Naive thymus-derived CD8-positive, alpha-beta T cell (primary cell): ENCODE data around the gene AKNA. TPM values are rescaled to one million over a fixed set of nuclear protein-coding genes. Genes with fewer than 3 reads are reported as not detected.

Experiments used
- ATAC-seq, 2 donors: fragments of 150-1000 bp; cut with Tn5 transposase in 1 of 2; sonication (Bioruptor Pico), chemical (Tn5 transposase) in 1 of 2; 1 replicate in 1 of 2; 2 replicates in 1 of 2; pipeline ENCODE4 v1.10.0; 2021; ENCODE audit warnings: mild to moderate bottlenecking in 2 of 2, moderate library complexity in 2 of 2
- POLR2A ChIA-PET: fragments of 350-600 bp; sonication (Branson Sonifier 250); formaldehyde crosslinking; loops from one replicate; lab custom pipeline; 2021; ENCODE audit warnings: antibody characterized with exemption; lab: Charles Lee
- DNase-seq, 10 donors: peaks; one replicate each; pipeline versions ENCODE4 v3.0.0 to v3.0.0-alpha.2; 2020 to 2022
- H3K27ac Mint-ChIP-seq, 10 donors: one replicate each; pipeline ENCODE4 v1.8.0; 2020 to 2022; ENCODE audit warnings: mild to moderate bottlenecking in 10 of 10, mixed read lengths in 10 of 10, moderate library complexity in 4 of 10, inconsistent platforms in 1 of 10
- H3K27me3 Mint-ChIP-seq, 5 donors: one replicate each; pipeline ENCODE4 v1.8.0; 2021 to 2022; ENCODE audit warnings: mixed read lengths in 5 of 5
- H3K36me3 Mint-ChIP-seq, 3 donors: one replicate each; pipeline ENCODE4 v1.8.0; 2020 to 2022; ENCODE audit warnings: mixed read lengths in 3 of 3, mild to moderate bottlenecking in 2 of 3, inconsistent platforms in 1 of 3
- H3K4me1 Mint-ChIP-seq, 4 donors: one replicate each; pipeline ENCODE4 v1.8.0; 2021 to 2022; ENCODE audit warnings: mixed read lengths in 4 of 4
- H3K4me3 Mint-ChIP-seq, 10 donors: one replicate each; pipeline ENCODE4 v1.8.0; 2020 to 2022; ENCODE audit warnings: mild to moderate bottlenecking in 10 of 10, mixed read lengths in 10 of 10, moderate library complexity in 6 of 10, inconsistent platforms in 1 of 10
- H3K9me3 Mint-ChIP-seq, 9 donors: one replicate each; pipeline ENCODE4 v1.8.0; 2020 to 2022; ENCODE audit warnings: mixed read lengths in 9 of 9, mild to moderate bottlenecking in 3 of 9, inconsistent platforms in 1 of 9, moderate library complexity in 1 of 9
- polyA plus RNA-seq, 3 donors: library from polyadenylated mRNA; unstranded; fragments of 300-500 nt; fragmentation: Illumina TruSeq; gene quantifications; one replicate each; pipeline ENCODE4 v1.2.3, GENCODE V29; 2021
- total RNA-seq, 8 experiments: library from RNA in 2 of 8; stranded (reverse) in 2 of 8; gene quantifications; one replicate each; pipeline ENCODE4 v1.2.3 and lab custom pipeline; 2021 to 2026

Gene AKNA
- total and polyA plus RNA-seq, 5 experiments from 2014 or later = 12.7 to 430 (median 31.6) TPM

DNA sequence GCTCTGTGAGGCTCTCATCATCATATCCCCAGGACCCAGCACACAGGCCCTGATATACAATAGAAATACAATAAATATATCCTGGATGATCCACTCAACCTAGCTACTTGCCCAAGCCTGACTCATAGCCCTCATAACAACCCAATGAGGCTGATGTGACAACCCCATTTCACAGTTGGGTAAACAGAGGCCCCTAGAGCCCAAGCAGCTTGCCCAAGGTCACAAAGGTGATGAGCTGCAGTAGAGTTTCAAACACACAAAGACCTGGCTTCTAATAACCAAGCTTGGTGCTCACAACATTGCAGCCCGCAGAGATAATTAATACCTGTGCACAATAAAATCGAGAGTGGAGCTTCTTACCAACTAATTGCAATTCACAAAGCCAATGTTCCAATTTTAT lies 3.2 kb upstream of the AKNA start:
- Mint-ChIP-seq H3K36me3 (peaks cover 9 to 30% (median 17%) of the 10 kb centered on the region in 3 donors), H3K4me3 (peak overlapping the region; percentile 43 to 100 (median 94)), H3K27ac (peak overlapping the region; percentile 95 to 100 (median 98)), H3K27me3 (no peaks in the 10 kb centered on the region), H3K4me1 (peaks cover 55 to 89% (median 78%) of the 10 kb centered on the region in 4 donors), H3K9me3 (no peaks in the 10 kb centered on the region)
- POLR2A ChIA-PET = interaction anchor here (1.2 to 34.1 kb wide), 3 partner anchors 9 to 36 kb away, joined by 4 to 1589 read pairs (median 6); no protein-coding TSS in a partner anchor
- DNase-seq (no peak), ATAC-seq (no peak)

DNA sequence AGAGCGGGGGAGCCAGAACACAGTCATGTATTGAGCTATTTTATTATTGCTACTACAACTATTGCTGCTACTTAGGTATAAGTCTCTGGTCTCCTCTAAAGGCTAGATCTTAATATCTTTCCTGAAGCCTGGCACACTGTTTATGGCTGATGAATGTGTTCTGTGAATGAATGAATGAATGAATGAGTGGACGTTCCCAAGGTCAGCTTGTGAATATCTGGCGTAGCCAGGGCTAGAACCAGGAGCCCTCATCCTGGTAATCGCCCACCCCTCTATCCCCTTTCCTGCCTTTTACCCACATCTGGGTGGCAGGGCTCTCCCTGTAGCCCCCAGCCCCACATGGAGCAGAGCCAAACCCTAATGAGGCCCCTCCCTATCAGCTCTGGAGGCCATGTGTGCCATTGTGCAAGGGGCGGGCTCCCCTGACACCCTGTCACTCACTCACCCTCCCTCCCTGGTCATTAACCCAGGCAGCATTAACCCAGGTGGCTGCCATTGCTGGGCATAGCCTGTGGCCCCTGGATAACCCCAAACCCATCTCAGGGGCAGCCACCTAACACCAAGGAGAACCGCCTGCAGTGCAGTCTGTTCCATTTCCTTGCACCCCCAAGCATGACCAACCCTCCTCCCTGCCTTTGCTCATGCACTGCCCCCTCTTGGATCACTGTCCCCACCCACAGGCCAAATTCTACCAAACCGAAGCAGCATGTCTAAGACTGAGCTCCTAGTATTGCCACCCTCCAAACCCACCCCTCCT lies 2.0 kb upstream of the AKNA start:
- Mint-ChIP-seq H3K4me1 (peaks cover 47 to 89% (median 72%) of the 10 kb centered on the region in 4 donors), H3K4me3 (peak overlapping the region; percentile 89 to 100 (median 97)), H3K27ac (peak overlapping the region; percentile 95 to 100 (median 98)), H3K36me3 (peaks cover 13 to 34% (median 19%) of the 10 kb centered on the region in 3 donors), H3K27me3 (no peaks in the 10 kb centered on the region), H3K9me3 (peaks cover 0 to 1% (median 0%) of the 10 kb centered on the region in 9 donors)
- POLR2A ChIA-PET = interaction anchor here (0.7 to 34.1 kb wide), 9 partner anchors 7 to 201 kb away, joined by 3 to 1589 read pairs (median 6); partner anchors contain the start of gene ATP6V1G1
- DNase-seq (peak in 1 of 10 donors; percentile 19), ATAC-seq (no peak)

DNA sequence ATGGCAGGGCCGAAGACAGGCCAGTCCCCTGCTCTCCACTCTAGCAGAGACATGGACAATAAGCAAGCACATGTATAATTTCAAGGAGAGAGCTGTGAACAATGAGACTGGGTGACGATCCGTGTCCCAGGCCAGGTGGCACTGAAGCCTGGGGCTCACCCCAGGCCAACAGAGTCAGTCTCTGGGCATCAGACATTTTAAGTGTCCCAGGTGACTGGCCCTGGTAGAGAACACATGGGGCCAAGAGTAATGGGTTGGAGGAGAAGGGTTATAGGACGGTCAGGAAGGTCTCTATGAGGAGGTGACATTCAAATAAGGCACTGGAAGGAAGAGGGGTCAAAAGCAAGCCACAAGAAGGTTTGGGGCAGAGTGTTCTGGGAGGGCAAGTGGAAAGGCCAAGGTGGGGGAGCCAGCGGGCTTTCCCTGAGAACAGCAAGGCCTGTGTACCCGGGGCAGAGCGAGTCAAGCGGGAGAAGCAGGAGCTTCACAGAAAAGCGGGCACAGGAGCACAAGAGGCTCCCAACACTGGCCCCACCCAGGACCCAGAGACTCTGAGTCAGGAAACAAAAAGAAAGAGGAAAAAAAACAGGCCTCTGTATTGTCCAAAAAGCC lies 1.1 kb upstream of the AKNA start:
- Mint-ChIP-seq H3K27ac (peak overlapping the region; percentile 95 to 100 (median 98)), H3K9me3 (peaks cover 0 to 1% (median 0%) of the 10 kb centered on the region in 9 donors), H3K4me1 (peaks cover 44 to 89% (median 71%) of the 10 kb centered on the region in 4 donors), H3K36me3 (peaks cover 16 to 36% (median 19%) of the 10 kb centered on the region in 3 donors), H3K27me3 (no peaks in the 10 kb centered on the region), H3K4me3 (peak overlapping the region; percentile 89 to 100 (median 97))
- peak in 1 of 10 donors; percentile 9 for DNase-seq
- no peak for ATAC-seq
- POLR2A ChIA-PET = interaction anchor here (0.9 to 34.1 kb wide), 11 partner anchors 8 to 223 kb away, joined by 3 to 1589 read pairs (median 6); partner anchors contain the start of genes ATP6V1G1 and TMEM268

DNA sequence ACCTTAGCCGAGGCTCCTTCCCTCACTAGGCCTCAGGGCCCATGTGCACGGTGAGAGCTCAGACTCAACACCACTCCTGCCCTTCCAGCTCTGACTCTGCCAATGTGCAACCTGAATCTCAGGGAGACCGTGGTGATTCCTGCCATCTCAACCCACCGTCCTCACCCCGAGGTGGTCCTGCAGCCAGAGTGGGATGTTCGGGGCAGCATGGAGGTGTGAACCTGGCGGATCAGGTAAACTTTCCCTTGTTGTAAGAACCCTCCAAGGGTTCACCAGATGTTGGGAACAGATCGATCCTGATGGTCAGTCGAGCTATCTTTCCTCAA lies 538 bp upstream of the AKNA start:
- Mint-ChIP-seq H3K4me3 (peak overlapping the region; percentile 89 to 100 (median 97)), H3K4me1 (peaks cover 46 to 89% (median 71%) of the 10 kb centered on the region in 4 donors), H3K36me3 (peaks cover 18 to 38% (median 19%) of the 10 kb centered on the region in 3 donors), H3K27ac (peak overlapping the region; percentile 95 to 100 (median 98)), H3K9me3 (peaks cover 0 to 1% (median 0%) of the 10 kb centered on the region in 9 donors), H3K27me3 (no peaks in the 10 kb centered on the region)
- POLR2A ChIA-PET = interaction anchor here (0.5 to 34.1 kb wide), 10 partner anchors 8 to 223 kb away, joined by 3 to 1589 read pairs (median 8); partner anchors contain the start of genes ATP6V1G1 and TMEM268
- ATAC-seq (no peak), DNase-seq (no peak)

DNA sequence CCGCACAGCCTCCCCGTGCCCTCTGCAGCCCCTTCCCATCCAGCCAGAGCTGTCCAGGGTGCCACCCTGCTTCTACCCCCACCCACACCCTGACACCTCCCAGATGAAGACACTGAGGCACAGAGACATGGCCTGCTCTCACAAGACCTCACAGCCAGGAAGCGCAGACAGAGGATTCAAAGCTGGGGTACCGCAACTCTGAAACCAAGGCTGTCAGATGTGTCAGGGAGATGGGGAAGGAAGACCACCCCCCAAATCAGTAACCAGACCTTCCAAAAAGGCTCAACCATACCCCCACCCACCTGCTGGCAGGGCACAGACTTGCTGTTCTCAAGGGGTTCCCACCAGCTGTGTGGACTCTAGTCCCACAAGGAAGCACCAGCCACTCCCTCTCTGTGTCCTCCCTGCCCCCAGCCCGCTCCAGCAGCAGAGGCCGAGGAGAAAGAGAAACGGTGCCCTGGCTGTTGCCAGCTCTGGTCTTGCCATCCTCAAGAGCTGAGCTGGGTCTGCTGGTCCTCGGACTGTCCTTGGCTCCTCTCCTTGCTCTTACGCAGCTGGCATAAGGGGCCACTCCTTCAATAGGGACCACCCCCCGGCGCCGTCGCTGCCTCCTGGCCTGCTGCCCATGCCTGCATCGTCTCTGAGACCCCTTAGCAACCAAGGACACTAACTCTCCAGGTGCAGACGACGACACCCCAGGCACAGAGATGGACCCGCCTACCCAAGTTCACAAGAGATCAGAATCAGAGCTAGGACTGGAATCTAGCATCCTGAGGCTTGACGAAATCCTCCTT lies 699 bp downstream of the AKNA start:
- POLR2A ChIA-PET = interaction anchor here (0.8 to 34.1 kb wide), 8 partner anchors 9 to 266 kb away, joined by 3 to 1589 read pairs (median 40); partner anchors contain the start of genes ATP6V1G1 and TMEM268
- Mint-ChIP-seq H3K27ac (peak overlapping the region; percentile 95 to 100 (median 98)), H3K4me1 (peaks cover 47 to 92% (median 71%) of the 10 kb centered on the region in 4 donors), H3K4me3 (peak overlapping the region; percentile 89 to 100 (median 97)), H3K27me3 (no peaks in the 10 kb centered on the region), H3K9me3 (peaks cover 0 to 1% (median 0%) of the 10 kb centered on the region in 9 donors), H3K36me3 (peaks cover 18 to 48% (median 19%) of the 10 kb centered on the region in 3 donors)
- ATAC-seq (no peak), DNase-seq (peak in 4 of 10 donors; percentile 28 to 68 (median 44))

DNA sequence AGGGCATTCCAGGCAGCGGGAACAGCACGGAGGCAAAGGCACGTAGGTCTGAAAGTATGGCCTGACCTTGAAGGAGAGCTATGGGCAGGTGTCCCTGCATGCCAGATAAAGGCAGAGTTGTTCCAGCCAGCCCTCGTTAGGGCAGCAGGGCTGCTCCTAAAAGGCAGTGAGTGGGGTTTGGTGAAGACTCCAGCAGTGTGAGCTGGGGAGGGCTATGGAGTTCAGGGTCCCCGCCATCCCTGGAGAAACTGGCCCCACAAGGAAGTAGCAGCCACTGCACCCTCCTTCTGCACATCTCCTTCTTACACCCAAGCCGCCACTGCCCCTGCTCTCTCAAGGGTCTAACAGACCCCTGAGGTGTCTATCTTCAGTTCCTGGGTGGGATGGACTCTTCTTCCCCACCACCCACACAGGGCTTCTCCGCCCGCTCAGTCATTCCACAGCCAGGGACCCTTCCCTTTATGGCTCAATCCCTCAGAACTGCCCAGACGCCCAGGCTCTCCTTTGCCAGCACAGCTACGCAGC lies 1.4 kb downstream of the AKNA start:
- H3K27ac Mint-ChIP-seq = peak overlapping the region; percentile 95 to 100 (median 98)
- DNase-seq = no peak
- peak overlapping the region; percentile 89 to 100 (median 97) for H3K4me3 Mint-ChIP-seq
- peaks cover 18 to 52% (median 19%) of the 10 kb centered on the region in 3 donors for H3K36me3 Mint-ChIP-seq
- ATAC-seq = no peak
- H3K27me3 Mint-ChIP-seq = no peaks in the 10 kb centered on the region
- H3K4me1 Mint-ChIP-seq = peaks cover 46 to 93% (median 72%) of the 10 kb centered on the region in 4 donors
- POLR2A ChIA-PET = interaction anchor here (1.1 to 34.1 kb wide), 7 partner anchors 9 to 267 kb away, joined by 3 to 1589 read pairs (median 67); partner anchors contain the start of genes ATP6V1G1 and TMEM268
- H3K9me3 Mint-ChIP-seq = peaks cover 0 to 1% (median 0%) of the 10 kb centered on the region in 9 donors

DNA sequence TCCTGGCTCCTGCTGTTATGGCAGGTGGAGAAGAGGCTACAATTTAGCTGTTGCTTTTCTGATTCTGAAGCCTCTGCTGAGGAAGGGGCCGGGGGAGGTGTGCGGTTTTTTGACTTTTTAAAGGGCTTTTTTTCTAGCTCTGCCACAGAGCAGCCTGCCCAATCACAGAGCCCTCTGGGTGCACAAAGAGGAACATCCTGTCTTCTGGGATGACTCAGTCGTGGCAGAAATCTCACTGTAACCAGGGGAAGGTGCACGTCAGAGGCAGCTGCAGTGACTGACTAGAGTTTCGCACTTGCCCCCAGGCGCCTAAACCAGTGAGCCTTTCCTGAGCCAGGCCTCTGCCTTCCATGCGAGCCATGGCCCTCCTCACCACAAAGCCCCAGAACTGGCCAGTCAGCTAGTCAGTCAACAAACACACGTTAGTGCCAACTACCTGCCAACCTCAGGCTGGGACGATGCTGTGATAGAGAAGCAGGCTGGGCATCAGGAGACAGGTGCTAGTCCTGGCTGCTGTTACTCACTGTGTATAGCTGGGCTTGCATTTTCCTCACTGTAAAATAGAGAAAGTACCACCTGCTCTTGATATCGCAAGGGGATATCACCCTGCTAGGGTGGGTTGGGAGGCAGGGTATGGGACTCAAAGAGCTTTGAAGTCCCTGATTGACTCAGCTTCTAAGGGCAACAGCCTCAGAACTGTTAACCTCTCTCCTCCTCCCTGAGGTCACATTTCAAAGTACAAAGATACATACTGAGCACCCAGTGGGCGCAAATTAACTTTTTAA lies 2.2 kb downstream of the AKNA start:
- Mint-ChIP-seq H3K27ac (peak overlapping the region; percentile 95 to 100 (median 98)), H3K27me3 (no peaks in the 10 kb centered on the region), H3K36me3 (peaks cover 19 to 53% (median 25%) of the 10 kb centered on the region in 3 donors), H3K4me1 (peaks cover 41 to 91% (median 71%) of the 10 kb centered on the region in 4 donors), H3K9me3 (peaks cover 0 to 1% (median 0%) of the 10 kb centered on the region in 9 donors), H3K4me3 (peak overlapping the region; percentile 89 to 100 (median 97))
- DNase-seq (peak; percentile 65 to 96 (median 90)), ATAC-seq (peak; percentile 74 to 83)
- POLR2A ChIA-PET = interaction anchor here (0.8 to 34.1 kb wide), 12 partner anchors 8 to 544 kb away, joined by 3 to 1589 read pairs (median 5); partner anchors contain the start of genes ATP6V1G1, TMEM268 and TNFSF8

DNA sequence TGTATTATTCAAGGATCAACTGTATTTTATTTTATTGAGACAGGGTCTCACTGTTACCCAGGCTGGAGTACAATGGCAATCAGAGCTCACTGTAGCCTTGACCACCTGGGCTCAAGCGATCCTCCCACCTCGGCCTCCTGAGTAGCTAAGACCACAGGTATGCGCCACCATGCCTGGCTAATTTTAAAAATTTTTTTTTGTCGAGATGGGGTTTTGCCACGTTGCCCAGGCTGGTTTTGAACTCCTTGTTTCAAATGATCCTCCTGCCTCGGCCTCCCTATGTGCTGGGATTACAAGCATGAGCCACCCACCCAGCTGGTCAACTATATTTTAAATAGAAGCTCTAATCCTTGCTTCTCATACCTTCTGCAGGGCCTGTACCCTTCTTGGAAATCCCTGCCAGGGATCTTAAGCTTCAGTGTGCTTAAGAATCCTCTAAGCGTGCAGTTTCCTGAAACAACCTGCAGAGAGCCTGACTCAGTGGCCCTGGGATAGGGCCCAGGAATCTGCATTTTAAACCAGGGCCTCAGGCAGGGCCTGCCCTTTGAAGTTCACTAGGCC lies 2.9 kb downstream of the AKNA start:
- ATAC-seq = no peak
- Mint-ChIP-seq H3K4me1 (peaks cover 38 to 89% (median 69%) of the 10 kb centered on the region in 4 donors), H3K27ac (peak overlapping the region; percentile 95 to 100 (median 98)), H3K27me3 (no peaks in the 10 kb centered on the region), H3K4me3 (peak overlapping the region; percentile 89 to 100 (median 97)), H3K9me3 (peaks cover 0 to 1% (median 0%) of the 10 kb centered on the region in 9 donors), H3K36me3 (peaks cover 22 to 57% (median 29%) of the 10 kb centered on the region in 3 donors)
- DNase-seq = no peak
- POLR2A ChIA-PET = interaction anchor here (0.8 to 34.1 kb wide), 10 partner anchors 7 to 545 kb away, joined by 3 to 1589 read pairs (median 6); partner anchors contain the start of genes ATP6V1G1, TMEM268 and TNFSF8

DNA sequence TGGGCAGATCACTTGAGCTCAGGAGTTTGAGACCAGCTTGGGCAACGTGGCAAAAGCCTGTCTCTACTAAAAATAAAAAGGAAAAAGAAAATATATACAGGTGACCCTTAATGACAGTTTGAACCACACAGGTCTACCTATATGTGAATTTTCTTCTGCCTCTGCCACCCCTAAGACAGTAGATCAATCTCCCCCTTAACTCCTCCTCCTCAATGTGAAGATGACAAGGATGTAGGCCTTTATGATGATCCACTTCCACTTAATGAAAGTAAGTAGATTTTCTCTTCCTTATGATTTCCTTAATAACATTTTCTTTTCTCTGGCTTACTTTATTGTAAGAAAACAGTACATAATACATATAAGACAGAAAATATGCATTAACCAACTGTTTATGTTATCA lies 3.4 kb downstream of the AKNA start:
- Mint-ChIP-seq H3K36me3 (peaks cover 25 to 63% (median 33%) of the 10 kb centered on the region in 3 donors), H3K4me3 (peak overlapping the region; percentile 89 to 100 (median 97)), H3K9me3 (peaks cover 0 to 1% (median 0%) of the 10 kb centered on the region in 9 donors), H3K27me3 (no peaks in the 10 kb centered on the region), H3K27ac (peak overlapping the region; percentile 95 to 100 (median 98)), H3K4me1 (peaks cover 36 to 89% (median 69%) of the 10 kb centered on the region in 4 donors)
- ATAC-seq (no peak), DNase-seq (no peak)
- POLR2A ChIA-PET = interaction anchor here (1.4 to 34.1 kb wide), 5 partner anchors 6 to 227 kb away, joined by 7 to 1589 read pairs (median 105); partner anchors contain the start of genes ATP6V1G1 and TMEM268
